Spleen (tissue), 7 donors: ENCODE data around the gene GADD45G.

Source experiments
- CTCF ChIP-seq, 11 experiments: fragments of 200-600 bp in 7 of 11; fragments of 450-650 bp in 4 of 11; sonication (generic) in 4 of 11; IDR thresholded peaks in 8 of 11; conservative IDR thresholded peaks in 3 of 11; 1 replicate in 7 of 11; 2 replicates in 4 of 11; pipeline versions ENCODE4 v1.4.0 to v1.8.0; 2016 to 2021; ENCODE audit warnings: antibody characterized with exemption in 11 of 11, inconsistent platforms in 4 of 11, mild to moderate bottlenecking in 1 of 11
- POLR2A ChIP-seq, 3 donors: fragments of 450-650 bp; IDR thresholded peaks; one replicate each; pipeline ENCODE4 v1.5.1; 2017; ENCODE audit warnings: antibody characterized with exemption in 3 of 3, mild to moderate bottlenecking in 1 of 3
- POLR2AphosphoS5 ChIP-seq, 3 donors: sonication (generic); formaldehyde crosslinking; IDR thresholded peaks; one replicate each; pipeline ENCODE4 v1.5.1; 2017; ENCODE audit warnings: antibody characterized with exemption in 3 of 3
- donor health status: DM: no; HTN: no; CAD: no; lungs with moderate emphysema.
- donor health status: DM: no; HTN: no; CAD: no.
- donor health status: DM: no; HTN: no; CAD: no.

DNA sequence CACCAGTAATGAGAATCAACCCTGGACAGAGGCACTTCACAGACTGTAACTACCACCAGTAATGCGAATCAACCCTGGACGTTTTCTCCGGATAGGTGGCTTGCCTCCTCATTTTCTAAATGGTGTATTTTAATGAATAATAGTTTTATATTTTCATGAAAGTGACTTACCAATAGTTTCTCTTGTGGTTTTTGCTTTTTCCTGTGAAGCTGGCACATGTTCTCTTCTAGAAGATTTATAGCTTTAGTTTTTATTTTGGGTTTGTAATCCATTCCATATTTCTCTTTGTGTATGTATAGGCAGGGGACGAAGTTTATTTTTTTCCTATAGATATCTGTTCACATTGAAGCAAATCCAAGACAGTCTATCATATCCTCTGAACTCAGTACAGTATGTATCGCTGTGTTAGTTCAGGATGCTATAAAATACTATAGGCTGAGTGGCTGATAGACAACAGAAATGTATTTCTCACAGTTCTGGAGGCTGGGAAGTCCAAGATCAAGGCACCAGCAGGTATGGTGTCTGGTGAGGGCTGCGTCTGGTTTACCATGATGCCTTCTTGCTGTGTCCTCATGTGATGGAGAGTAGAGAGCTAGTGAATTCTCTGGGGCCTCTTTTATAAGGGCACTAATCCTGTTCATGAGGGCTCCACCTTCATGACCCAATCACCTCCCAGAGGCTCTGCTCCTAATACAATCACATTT, 46.5 kb upstream of the GADD45G start:
- TF ChIP-seq POLR2A (IDR thresholded peaks at IDR 0.05) (no peak), POLR2AphosphoS5 (IDR thresholded peaks at IDR 0.05) (no peak), CTCF (IDR thresholded peaks at IDR 0.05 in 8 of 11, conservative IDR thresholded peaks at IDR 0.05 in 3 of 11) (no peak)
